NCI-H1105 treated with DMSO at 0.1 percent for 48 hours (cell line): ENCODE data around the gene GREM1.

Source experiments
- DNase-seq: peaks from one replicate; lab custom pipeline; 2025; lab: John Stamatoyannopoulos, UW

The GREM1 gene

GRCh38 chr15:32784581-32784980, 66.8 kb downstream of the GREM1 start:
- no peak for DNase-seq

- no peak for DNase-seq
Measured at GRCh38 chr15:32786906-32787305, 69.1 kb downstream of the GREM1 start.

GRCh38 chr15:32787949-32788348, 70.1 kb downstream of the GREM1 start:
- DNase-seq: no peak

- no peak for DNase-seq
Measured at GRCh38 chr15:32790352-32790999, 72.7 kb downstream of the GREM1 start.

GRCh38 chr15:32792436-32792835, 74.6 kb downstream of the GREM1 start:
- DNase-seq: no peak
